Astrocyte (in vitro differentiated cells and primary cell): ENCODE measurements around the gene AQP5. TPM values are rescaled to one million over a fixed set of nuclear protein-coding genes. Genes with fewer than 3 reads are reported as not detected.

ENCODE experiments used
- DNase-seq: peaks from one replicate; pipeline ENCODE4 v3.0.0-alpha.2; 2010; ENCODE audit warnings: low read depth
- FAIRE-seq: peaks from 2 replicates; lab custom pipeline; 2011; peaks lifted over from hg19 to GRCh38; lab: Jason Lieb, UNC
- H2AFZ ChIP-seq: 2 replicates; pipeline ENCODE4 v1.6.0; 2012; ENCODE audit warnings: low read depth, low read length, inconsistent platforms
- H3K27ac ChIP-seq: 2 replicates; pipeline ENCODE4 v1.5.1; 2011; ENCODE audit warnings: low read depth, low read length, inconsistent platforms
- H3K27me3 ChIP-seq: 2 replicates; pipeline ENCODE4 v1.6.0; 2011; ENCODE audit warnings: low read length, inconsistent platforms; ENCODE audit not compliant: insufficient read depth
- H3K36me3 ChIP-seq: 2 replicates; pipeline ENCODE4 v1.5.1; 2011; ENCODE audit warnings: low read length, inconsistent platforms; ENCODE audit not compliant: insufficient read depth
- H3K4me1 ChIP-seq: 2 replicates; pipeline ENCODE4 v1.5.1; 2011; ENCODE audit warnings: low read length, inconsistent platforms; ENCODE audit not compliant: insufficient read depth
- H3K4me2 ChIP-seq: 2 replicates; pipeline ENCODE4 v1.6.0; 2012; ENCODE audit warnings: low read length, inconsistent platforms
- H3K4me3 ChIP-seq: 2 replicates; pipeline ENCODE4 v1.5.1; 2011; ENCODE audit warnings: low read depth, mild to moderate bottlenecking, low read length, inconsistent platforms; ENCODE audit not compliant: insufficient read depth
- H3K79me2 ChIP-seq: 2 replicates; pipeline ENCODE4 v1.6.0; 2012; ENCODE audit warnings: mild to moderate bottlenecking, low read length, inconsistent platforms; ENCODE audit not compliant: insufficient read depth
- H3K9ac ChIP-seq: 2 replicates; pipeline ENCODE4 v1.6.0; 2012; ENCODE audit warnings: mild to moderate bottlenecking, low read length, inconsistent platforms
- H3K9me3 ChIP-seq: 2 replicates; pipeline ENCODE4 v1.5.1; 2012; ENCODE audit warnings: low read depth, mild to moderate bottlenecking, low read length, inconsistent platforms; ENCODE audit not compliant: insufficient read depth
- H4K20me1 ChIP-seq: 2 replicates; pipeline ENCODE4 v1.6.0; 2012; ENCODE audit warnings: low read length, inconsistent platforms; ENCODE audit not compliant: insufficient read depth
- H3K27ac Mint-ChIP-seq: one replicate; pipeline ENCODE4 v1.8.0; 2021; ENCODE audit warnings: mild to moderate bottlenecking, mixed read lengths; ENCODE audit not compliant: unreplicated experiment
- H3K27me3 Mint-ChIP-seq: one replicate; pipeline ENCODE4 v1.8.0; 2021; ENCODE audit warnings: low read depth, mixed read lengths; ENCODE audit not compliant: unreplicated experiment
- H3K36me3 Mint-ChIP-seq: one replicate; pipeline ENCODE4 v1.8.0; 2021; ENCODE audit warnings: low read depth, mixed read lengths; ENCODE audit not compliant: unreplicated experiment
- H3K4me1 Mint-ChIP-seq: one replicate; pipeline ENCODE4 v1.8.0; 2021; ENCODE audit warnings: low read depth, mixed read lengths; ENCODE audit not compliant: unreplicated experiment
- H3K4me3 Mint-ChIP-seq: one replicate; pipeline ENCODE4 v1.8.0; 2021; ENCODE audit warnings: mild to moderate bottlenecking, moderate library complexity, mixed read lengths; ENCODE audit not compliant: unreplicated experiment
- H3K9me3 Mint-ChIP-seq: one replicate; pipeline ENCODE4 v1.8.0; 2021; ENCODE audit warnings: mild to moderate bottlenecking, mixed read lengths; ENCODE audit not compliant: unreplicated experiment
- EZH2 ChIP-seq: IDR thresholded peaks from 2 replicates; pipeline ENCODE4 v1.6.1; 2012; ENCODE audit warnings: mild to moderate bottlenecking, low read length, inconsistent platforms; ENCODE audit not compliant: insufficient read depth
- total RNA-seq: library from RNA; stranded (reverse); gene quantifications from 2 replicates; pipeline ENCODE4 v1.2.1, GENCODE V29; 2021
- TF ChIP-seq, protein P1 (sequence below): IDR thresholded peaks from 2 replicates; pipeline ENCODE4 v1.5.1; 2011; ENCODE audit warnings: low read depth, mild to moderate bottlenecking, inconsistent platforms, low read length, moderate library complexity; ENCODE audit not compliant: insufficient read depth

The AQP5 gene
- total RNA-seq, 1 donor from 2014 or later, result not detected

DNA sequence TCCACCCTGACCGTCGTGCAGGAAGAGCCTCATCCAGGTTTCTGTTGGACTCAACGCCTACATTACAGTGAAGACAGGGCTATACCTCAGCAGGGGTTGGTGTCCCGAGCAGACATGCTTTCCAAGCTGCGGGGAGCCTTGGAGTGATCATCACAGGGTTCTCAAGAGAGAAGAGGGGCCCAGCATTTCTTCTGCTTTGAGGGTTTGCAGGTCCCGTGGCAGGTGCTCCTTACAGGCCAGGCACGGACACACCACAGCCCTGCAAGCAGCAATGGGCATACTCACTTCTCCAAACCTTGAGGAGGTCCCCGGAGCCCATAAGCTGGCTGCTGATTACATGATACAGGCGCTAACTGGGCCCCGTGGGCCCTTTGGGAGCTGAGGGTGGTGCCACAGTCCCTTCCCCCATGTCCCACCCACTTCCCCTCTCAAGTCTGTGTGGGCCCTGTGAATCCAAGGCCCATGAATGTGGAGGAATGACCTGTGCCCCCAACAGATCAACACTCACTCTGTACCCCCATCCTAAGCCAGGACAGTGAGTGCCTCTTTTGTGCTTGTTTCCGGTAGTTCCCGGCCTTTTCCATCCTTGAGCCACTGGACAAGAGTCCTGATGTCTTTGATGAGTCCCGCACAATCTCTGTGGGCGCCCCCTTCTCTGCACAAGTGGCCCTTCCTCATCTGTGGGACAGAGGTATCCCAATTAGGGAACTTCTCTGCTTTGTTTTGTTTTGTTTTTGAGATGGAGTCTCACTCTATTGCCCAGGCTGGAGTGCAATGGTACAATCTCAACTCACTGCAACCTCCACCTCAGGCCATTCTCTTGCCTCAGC, 10.0 kb upstream of the AQP5 start:
- no peak overlapping the region for H3K4me2 ChIP-seq
- H3K36me3 ChIP-seq, result no peaks in the 10 kb centered on the region
- H4K20me1 ChIP-seq, result no peaks in the 10 kb centered on the region
- H3K9me3 ChIP-seq, result no peaks in the 10 kb centered on the region
- no peak overlapping the region for H3K4me3 Mint-ChIP-seq
- DNase-seq, result no peak
- no peak overlapping the region for H3K9ac ChIP-seq
- no peaks in the 10 kb centered on the region for H3K4me1 Mint-ChIP-seq
- H3K4me3 ChIP-seq, result no peak overlapping the region
- H3K27ac Mint-ChIP-seq, result no peak overlapping the region
- no peak overlapping the region for H3K27ac ChIP-seq
- no peaks in the 10 kb centered on the region for H3K79me2 ChIP-seq
- H3K4me1 ChIP-seq, result no peaks in the 10 kb centered on the region
- no peak for FAIRE-seq
- H3K9me3 Mint-ChIP-seq, result no peaks in the 10 kb centered on the region
- peaks cover 33% of the 10 kb centered on the region for H3K27me3 ChIP-seq
- no peak overlapping the region for H2AFZ ChIP-seq
- H3K36me3 Mint-ChIP-seq, result no peaks in the 10 kb centered on the region
- peaks cover 58% of the 10 kb centered on the region for H3K27me3 Mint-ChIP-seq
- TF ChIP-seq, protein P1, sequence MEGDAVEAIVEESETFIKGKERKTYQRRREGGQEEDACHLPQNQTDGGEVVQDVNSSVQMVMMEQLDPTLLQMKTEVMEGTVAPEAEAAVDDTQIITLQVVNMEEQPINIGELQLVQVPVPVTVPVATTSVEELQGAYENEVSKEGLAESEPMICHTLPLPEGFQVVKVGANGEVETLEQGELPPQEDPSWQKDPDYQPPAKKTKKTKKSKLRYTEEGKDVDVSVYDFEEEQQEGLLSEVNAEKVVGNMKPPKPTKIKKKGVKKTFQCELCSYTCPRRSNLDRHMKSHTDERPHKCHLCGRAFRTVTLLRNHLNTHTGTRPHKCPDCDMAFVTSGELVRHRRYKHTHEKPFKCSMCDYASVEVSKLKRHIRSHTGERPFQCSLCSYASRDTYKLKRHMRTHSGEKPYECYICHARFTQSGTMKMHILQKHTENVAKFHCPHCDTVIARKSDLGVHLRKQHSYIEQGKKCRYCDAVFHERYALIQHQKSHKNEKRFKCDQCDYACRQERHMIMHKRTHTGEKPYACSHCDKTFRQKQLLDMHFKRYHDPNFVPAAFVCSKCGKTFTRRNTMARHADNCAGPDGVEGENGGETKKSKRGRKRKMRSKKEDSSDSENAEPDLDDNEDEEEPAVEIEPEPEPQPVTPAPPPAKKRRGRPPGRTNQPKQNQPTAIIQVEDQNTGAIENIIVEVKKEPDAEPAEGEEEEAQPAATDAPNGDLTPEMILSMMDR, result no peak
- TF ChIP-seq EZH2, result no peak

DNA sequence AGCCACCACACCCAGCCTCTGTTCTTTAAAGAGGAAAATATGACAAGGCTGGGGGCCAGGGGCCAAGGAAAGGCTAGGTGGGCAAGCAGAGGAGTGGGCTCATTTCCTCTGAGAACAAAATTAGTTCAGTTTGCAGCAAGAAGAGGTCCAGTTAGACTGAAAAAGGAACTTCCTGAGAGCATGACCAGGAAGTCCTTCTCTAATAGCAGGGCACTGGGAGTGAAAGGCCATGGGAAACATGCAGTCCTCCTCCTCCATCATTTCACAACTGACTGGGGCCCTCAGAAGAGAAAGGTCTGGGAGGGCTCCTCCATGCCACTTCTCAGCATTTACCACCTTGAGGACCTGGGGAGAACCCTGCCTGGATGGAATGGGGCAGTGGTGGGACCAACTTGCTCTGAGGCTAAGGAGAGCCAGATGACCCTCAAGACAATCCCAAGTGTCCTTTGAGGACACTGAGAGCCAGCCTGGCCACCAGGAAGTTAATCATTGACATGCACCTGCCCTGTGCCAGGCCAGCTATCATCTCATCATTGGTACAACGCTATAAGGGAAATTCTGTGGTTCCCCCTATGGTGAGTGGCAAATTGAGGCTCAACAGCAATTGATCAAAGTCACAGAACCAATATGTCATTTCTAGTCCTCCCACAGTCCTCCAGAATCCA, 9.1 kb upstream of the AQP5 start:
- no peaks in the 10 kb centered on the region for H3K4me1 ChIP-seq
- no peaks in the 10 kb centered on the region for H3K9me3 ChIP-seq
- H3K79me2 ChIP-seq, result no peaks in the 10 kb centered on the region
- H3K4me1 Mint-ChIP-seq, result no peaks in the 10 kb centered on the region
- no peaks in the 10 kb centered on the region for H4K20me1 ChIP-seq
- H3K4me3 Mint-ChIP-seq, result no peak overlapping the region
- H3K9ac ChIP-seq, result no peak overlapping the region
- H3K4me2 ChIP-seq, result no peak overlapping the region
- H3K27ac ChIP-seq, result no peak overlapping the region
- DNase-seq, result no peak
- no peak overlapping the region for H3K4me3 ChIP-seq
- H2AFZ ChIP-seq, result no peak overlapping the region
- no peaks in the 10 kb centered on the region for H3K9me3 Mint-ChIP-seq
- no peak overlapping the region for H3K27ac Mint-ChIP-seq
- H3K27me3 ChIP-seq, result peaks cover 36% of the 10 kb centered on the region
- FAIRE-seq, result no peak
- TF ChIP-seq, protein P1, result no peak
- no peak for TF ChIP-seq EZH2
- H3K36me3 Mint-ChIP-seq, result no peaks in the 10 kb centered on the region
- H3K36me3 ChIP-seq, result no peaks in the 10 kb centered on the region
- H3K27me3 Mint-ChIP-seq, result peaks cover 64% of the 10 kb centered on the region
